Nephron progenitor cell (in vitro differentiated cells): ENCODE data around the gene KIAA1549.

Experiments
- DNase-seq: peaks from one replicate; pipeline ENCODE4 v3.0.0; 2021
- H3K27ac Mint-ChIP-seq: 2 replicates; pipeline ENCODE4 v1.8.0; 2021; ENCODE audit warnings: mild to moderate bottlenecking, moderate library complexity, mixed read lengths
- H3K27me3 Mint-ChIP-seq: 2 replicates; pipeline ENCODE4 v1.8.0; 2021; ENCODE audit warnings: mild to moderate bottlenecking, low read depth, mixed read lengths; ENCODE audit not compliant: poor library complexity
- H3K36me3 Mint-ChIP-seq: 2 replicates; pipeline ENCODE4 v1.8.0; 2021; ENCODE audit warnings: low read depth, mixed read lengths
- H3K4me1 Mint-ChIP-seq: 2 replicates; pipeline ENCODE4 v1.8.0; 2021; ENCODE audit warnings: mixed read lengths
- H3K4me3 Mint-ChIP-seq: 2 replicates; pipeline ENCODE4 v1.8.0; 2021; ENCODE audit warnings: mild to moderate bottlenecking, moderate library complexity, mixed read lengths
- H3K9me3 Mint-ChIP-seq: 2 replicates; pipeline ENCODE4 v1.8.0; 2021; ENCODE audit warnings: mild to moderate bottlenecking, moderate library complexity, mixed read lengths
- CTCF ChIP-seq: fragments of 200-600 bp; sonication (generic); IDR thresholded peaks from 2 replicates; pipeline ENCODE4 v1.5.0; 2021; ENCODE audit warnings: antibody characterized with exemption

Gene KIAA1549

GRCh38 chr7:138898802-138899201 is 82.4 kb downstream of the KIAA1549 start:
- Mint-ChIP-seq H3K9me3 (no peaks in the 10 kb centered on the region), H3K4me1 (no peaks in the 10 kb centered on the region), H3K4me3 (no peak overlapping the region), H3K27me3 (no peaks in the 10 kb centered on the region), H3K27ac (peak overlapping the region; percentile 13), H3K36me3 (peaks cover 92% of the 10 kb centered on the region)
- no peak for DNase-seq
- no peak for TF ChIP-seq CTCF

- H3K27me3 Mint-ChIP-seq, result no peaks in the 10 kb centered on the region
- H3K4me3 Mint-ChIP-seq, result no peak overlapping the region
- no peak for TF ChIP-seq CTCF
- H3K27ac Mint-ChIP-seq, result no peak overlapping the region
- H3K9me3 Mint-ChIP-seq, result no peaks in the 10 kb centered on the region
- DNase-seq, result no peak
- H3K36me3 Mint-ChIP-seq, result peaks cover 92% of the 10 kb centered on the region
- H3K4me1 Mint-ChIP-seq, result peaks cover 1% of the 10 kb centered on the region
These were observed 82.9 kb downstream of the KIAA1549 start for GRCh38 chr7:138898255-138898654.

GRCh38 chr7:138895679-138896078 is 85.5 kb downstream of the KIAA1549 start:
- peaks cover 25% of the 10 kb centered on the region for H3K4me1 Mint-ChIP-seq
- H3K9me3 Mint-ChIP-seq, result no peaks in the 10 kb centered on the region
- no peak overlapping the region for H3K4me3 Mint-ChIP-seq
- H3K27ac Mint-ChIP-seq, result no peak overlapping the region
- H3K27me3 Mint-ChIP-seq, result no peaks in the 10 kb centered on the region
- DNase-seq, result no peak
- no peak for TF ChIP-seq CTCF
- H3K36me3 Mint-ChIP-seq, result peaks cover 93% of the 10 kb centered on the region

GRCh38 chr7:138893258-138893657 is 87.9 kb downstream of the KIAA1549 start:
- Mint-ChIP-seq H3K4me3 (no peak overlapping the region), H3K27ac (peak overlapping the region; percentile 2), H3K9me3 (no peaks in the 10 kb centered on the region), H3K4me1 (peaks cover 40% of the 10 kb centered on the region), H3K36me3 (peaks cover 82% of the 10 kb centered on the region), H3K27me3 (peaks cover 4% of the 10 kb centered on the region)
- DNase-seq, result no peak
- TF ChIP-seq CTCF, result no peak

- DNase-seq, result no peak
- Mint-ChIP-seq H3K36me3 (peaks cover 81% of the 10 kb centered on the region), H3K27me3 (peaks cover 4% of the 10 kb centered on the region), H3K9me3 (no peaks in the 10 kb centered on the region), H3K4me1 (peaks cover 44% of the 10 kb centered on the region), H3K4me3 (no peak overlapping the region), H3K27ac (no peak overlapping the region)
- no peak for TF ChIP-seq CTCF
These were observed 88.4 kb downstream of the KIAA1549 start for GRCh38 chr7:138892812-138893211.

- Mint-ChIP-seq H3K27me3 (peaks cover 4% of the 10 kb centered on the region), H3K4me1 (peaks cover 51% of the 10 kb centered on the region), H3K4me3 (no peak overlapping the region), H3K27ac (peak overlapping the region; percentile 90), H3K36me3 (peaks cover 80% of the 10 kb centered on the region), H3K9me3 (no peaks in the 10 kb centered on the region)
- TF ChIP-seq CTCF, result no peak
- DNase-seq, result no peak
These were observed 89.1 kb downstream of the KIAA1549 start for GRCh38 chr7:138892006-138892630.
